ENCODE measurements around the gene FAM3B. TPM values are rescaled to one million over a fixed set of nuclear protein-coding genes. Genes with fewer than 3 reads are reported as not detected.

Gene FAM3B
- total RNA-seq, 4 donors from 2014 or later: 2.4 to 5.7 TPM; not detected in 2

- Histone ChIP-seq H3K27me3 (no peaks in the 10 kb centered on the region), H3K27ac (no peak overlapping the region), H3K36me3 (no peaks in the 10 kb centered on the region), H3K4me1 (peaks cover 0 to 4% (median 0%) of the 10 kb centered on the region in 4 donors), H3K4me3 (no peak overlapping the region), H3K9me3 (no peaks in the 10 kb centered on the region)
- in situ Hi-C loops (cut with MboI; ENCODE audit: low pct_ligation_motif_present in 1 of 4, low pct_unique_long_range_greater_than_20kb in 1 of 4, low sequenced_read_pairs in 3 of 4): no loop called here
- intact Hi-C loops (cut with DNase I; ENCODE audit: low total_unique reads): no loop called here
- no peak for TF ChIP-seq POLR2AphosphoS5 (IDR thresholded peaks at IDR 0.05)
- TF ChIP-seq, protein P1, sequence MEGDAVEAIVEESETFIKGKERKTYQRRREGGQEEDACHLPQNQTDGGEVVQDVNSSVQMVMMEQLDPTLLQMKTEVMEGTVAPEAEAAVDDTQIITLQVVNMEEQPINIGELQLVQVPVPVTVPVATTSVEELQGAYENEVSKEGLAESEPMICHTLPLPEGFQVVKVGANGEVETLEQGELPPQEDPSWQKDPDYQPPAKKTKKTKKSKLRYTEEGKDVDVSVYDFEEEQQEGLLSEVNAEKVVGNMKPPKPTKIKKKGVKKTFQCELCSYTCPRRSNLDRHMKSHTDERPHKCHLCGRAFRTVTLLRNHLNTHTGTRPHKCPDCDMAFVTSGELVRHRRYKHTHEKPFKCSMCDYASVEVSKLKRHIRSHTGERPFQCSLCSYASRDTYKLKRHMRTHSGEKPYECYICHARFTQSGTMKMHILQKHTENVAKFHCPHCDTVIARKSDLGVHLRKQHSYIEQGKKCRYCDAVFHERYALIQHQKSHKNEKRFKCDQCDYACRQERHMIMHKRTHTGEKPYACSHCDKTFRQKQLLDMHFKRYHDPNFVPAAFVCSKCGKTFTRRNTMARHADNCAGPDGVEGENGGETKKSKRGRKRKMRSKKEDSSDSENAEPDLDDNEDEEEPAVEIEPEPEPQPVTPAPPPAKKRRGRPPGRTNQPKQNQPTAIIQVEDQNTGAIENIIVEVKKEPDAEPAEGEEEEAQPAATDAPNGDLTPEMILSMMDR (IDR thresholded peaks at IDR 0.05): no peak
- TF ChIP-seq POLR2A (IDR thresholded peaks at IDR 0.05): no peak
- no peak for TF ChIP-seq EP300 (IDR thresholded peaks at IDR 0.05; ENCODE audit: low read depth)
- WGBS, 2 donors (ENCODE audit: low coverage in 1 of 2): 91 to 95% methylated on average over 4 of the region's 4 CpGs
- DNase-seq: no peak
Observed at GRCh38 chr21:41398251-41398650, 81.7 kb downstream of the FAM3B start.

DNA sequence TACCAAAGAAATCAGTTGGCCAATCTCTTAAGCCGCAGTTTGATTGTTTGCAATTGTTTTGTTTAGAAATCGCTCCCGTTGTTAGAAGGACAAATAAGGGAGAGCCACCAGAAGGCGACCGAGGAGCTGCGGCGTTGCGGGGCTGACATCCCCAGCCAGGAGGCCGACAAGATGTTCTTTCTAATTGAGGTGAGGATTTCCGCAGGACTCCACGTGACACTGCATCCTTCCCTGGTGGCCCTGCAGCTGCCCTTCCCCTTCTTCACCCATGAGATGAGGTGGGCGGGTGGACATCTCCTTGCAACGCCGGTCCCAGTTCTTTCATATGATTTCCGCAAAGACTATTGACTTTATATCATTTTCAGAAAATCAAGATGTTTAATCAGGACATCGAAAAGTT lies 82.2 kb downstream of the FAM3B start:
- peaks cover 0 to 4% (median 0%) of the 10 kb centered on the region in 4 donors for H3K4me1 ChIP-seq
- intact Hi-C loops (cut with DNase I; ENCODE audit: low total_unique reads): no loop called here
- 96 to 97% methylated on average over 6 to 16 of the region's 16 CpGs for whole genome bisulfite sequencing, 2 donors (ENCODE audit: low coverage in 1 of 2)
- TF ChIP-seq POLR2A (IDR thresholded peaks at IDR 0.05) (no peak), EP300 (IDR thresholded peaks at IDR 0.05; ENCODE audit: low read depth) (no peak), POLR2AphosphoS5 (IDR thresholded peaks at IDR 0.05) (no peak)
- TF ChIP-seq, protein P1 (IDR thresholded peaks at IDR 0.05): no peak
- H3K4me3 ChIP-seq: no peak overlapping the region
- H3K9me3 ChIP-seq: no peaks in the 10 kb centered on the region
- H3K27ac ChIP-seq: no peak overlapping the region
- H3K27me3 ChIP-seq: no peaks in the 10 kb centered on the region
- no peak for DNase-seq
- no peaks in the 10 kb centered on the region for H3K36me3 ChIP-seq
- in situ Hi-C loops (cut with MboI; ENCODE audit: low pct_ligation_motif_present in 1 of 4, low pct_unique_long_range_greater_than_20kb in 1 of 4, low sequenced_read_pairs in 3 of 4): no loop called here

- H3K4me3 ChIP-seq: no peak overlapping the region
- H3K27ac ChIP-seq: no peak overlapping the region
- H3K36me3 ChIP-seq: no peaks in the 10 kb centered on the region
- no peak for DNase-seq
- TF ChIP-seq EP300 (IDR thresholded peaks at IDR 0.05; ENCODE audit: low read depth) (no peak), POLR2AphosphoS5 (IDR thresholded peaks at IDR 0.05) (no peak), POLR2A (IDR thresholded peaks at IDR 0.05) (no peak)
- TF ChIP-seq, protein P1 (IDR thresholded peaks at IDR 0.05): no peak
- 81 to 100% methylated on average over 2 to 7 of the region's 7 CpGs for WGBS, 2 donors (ENCODE audit: low coverage in 1 of 2)
- H3K9me3 ChIP-seq: no peaks in the 10 kb centered on the region
- intact Hi-C loops (cut with DNase I; ENCODE audit: low total_unique reads): no loop called here
- H3K27me3 ChIP-seq: no peaks in the 10 kb centered on the region
- in situ Hi-C loops (cut with MboI; ENCODE audit: low pct_ligation_motif_present in 1 of 4, low pct_unique_long_range_greater_than_20kb in 1 of 4, low sequenced_read_pairs in 3 of 4): no loop called here
- peaks cover 0 to 4% (median 0%) of the 10 kb centered on the region in 4 donors for H3K4me1 ChIP-seq
Observed at GRCh38 chr21:41399246-41399800, 82.7 kb downstream of the FAM3B start.

DNA sequence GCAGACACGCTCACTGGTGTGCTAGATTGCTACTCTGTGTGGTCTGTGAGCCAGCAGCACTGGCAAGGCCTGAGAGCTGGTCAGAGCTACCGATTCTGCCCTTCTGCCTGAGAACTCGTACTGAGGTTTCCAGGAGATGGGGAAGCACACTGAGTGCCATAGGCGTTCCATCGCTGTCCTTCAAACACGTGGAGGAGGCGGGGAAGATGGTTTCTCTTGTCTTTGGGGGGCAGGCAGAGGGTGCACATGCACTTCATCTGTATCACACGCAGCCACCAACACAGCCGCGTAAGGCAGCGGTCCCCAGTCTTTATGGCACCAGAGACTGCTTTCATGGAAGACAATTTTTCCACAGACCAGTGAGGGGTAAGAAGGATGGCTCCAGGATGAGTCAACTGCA lies 85.6 kb downstream of the FAM3B start:
- in situ Hi-C loops (cut with MboI; ENCODE audit: low pct_ligation_motif_present in 1 of 4, low pct_unique_long_range_greater_than_20kb in 1 of 4, low sequenced_read_pairs in 3 of 4) (no loop called here), intact Hi-C loops (cut with DNase I; ENCODE audit: low total_unique reads) (no loop called here)
- no peak for DNase-seq
- H3K36me3 ChIP-seq: no peaks in the 10 kb centered on the region
- 92% methylated on average over 11 of the region's 11 CpGs; no CpG with 5 or more reads in 1 of the 2 donors for WGBS, 2 donors (ENCODE audit: low coverage in 1 of 2)
- H3K27me3 ChIP-seq: no peaks in the 10 kb centered on the region
- TF ChIP-seq POLR2A (IDR thresholded peaks at IDR 0.05): no peak
- no peak for TF ChIP-seq POLR2AphosphoS5 (IDR thresholded peaks at IDR 0.05)
- TF ChIP-seq EP300 (IDR thresholded peaks at IDR 0.05; ENCODE audit: low read depth): no peak
- TF ChIP-seq, protein P1 (IDR thresholded peaks at IDR 0.05): no peak
- H3K4me3 ChIP-seq: no peak overlapping the region
- H3K27ac ChIP-seq: no peak overlapping the region
- no peaks in the 10 kb centered on the region for H3K9me3 ChIP-seq
- H3K4me1 ChIP-seq: no peaks in the 10 kb centered on the region

Measured in transverse colon (tissue), 4 donors.